ENCODE data around the gene LRRFIP1.
"Not testable (repeated sequence)": the region's sequence is repeated elsewhere in the genome, so short reads cannot be mapped to it uniquely, and the experiment has no call there.

GRCh38 chr2:237750441-237750840 lies 123.1 kb downstream of the LRRFIP1 start:
- TF ChIP-seq POLR2AphosphoS5 (IDR thresholded peaks at IDR 0.05); REST (IDR thresholded peaks at IDR 0.05; ENCODE audit: borderline replicate concordance); TAF1 (IDR thresholded peaks at IDR 0.05; ENCODE audit: low read depth); SMC3 (conservative IDR thresholded peaks at IDR 0.05; ENCODE audit: poor library complexity); EP300 (conservative IDR thresholded peaks at IDR 0.05; ENCODE audit: poor library complexity, severe bottlenecking): not testable (repeated sequence)
- TF ChIP-seq, protein P1, sequence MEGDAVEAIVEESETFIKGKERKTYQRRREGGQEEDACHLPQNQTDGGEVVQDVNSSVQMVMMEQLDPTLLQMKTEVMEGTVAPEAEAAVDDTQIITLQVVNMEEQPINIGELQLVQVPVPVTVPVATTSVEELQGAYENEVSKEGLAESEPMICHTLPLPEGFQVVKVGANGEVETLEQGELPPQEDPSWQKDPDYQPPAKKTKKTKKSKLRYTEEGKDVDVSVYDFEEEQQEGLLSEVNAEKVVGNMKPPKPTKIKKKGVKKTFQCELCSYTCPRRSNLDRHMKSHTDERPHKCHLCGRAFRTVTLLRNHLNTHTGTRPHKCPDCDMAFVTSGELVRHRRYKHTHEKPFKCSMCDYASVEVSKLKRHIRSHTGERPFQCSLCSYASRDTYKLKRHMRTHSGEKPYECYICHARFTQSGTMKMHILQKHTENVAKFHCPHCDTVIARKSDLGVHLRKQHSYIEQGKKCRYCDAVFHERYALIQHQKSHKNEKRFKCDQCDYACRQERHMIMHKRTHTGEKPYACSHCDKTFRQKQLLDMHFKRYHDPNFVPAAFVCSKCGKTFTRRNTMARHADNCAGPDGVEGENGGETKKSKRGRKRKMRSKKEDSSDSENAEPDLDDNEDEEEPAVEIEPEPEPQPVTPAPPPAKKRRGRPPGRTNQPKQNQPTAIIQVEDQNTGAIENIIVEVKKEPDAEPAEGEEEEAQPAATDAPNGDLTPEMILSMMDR (IDR thresholded peaks at IDR 0.05; ENCODE audit: poor library complexity, severe bottlenecking): not testable (repeated sequence)
